AG20443 (cell line): ENCODE data around the gene LAMA2.

ENCODE experiments used
- DNase-seq: peaks from one replicate; pipeline ENCODE4 v3.0.0; 2012; ENCODE audit warnings: low spot score, mixed read lengths

LAMA2 gene

GRCh38 chr6:129448965-129449364, 566.0 kb downstream of the LAMA2 start:
- no peak for DNase-seq

GRCh38 chr6:129451187-129451586, 568.2 kb downstream of the LAMA2 start:
- no peak for DNase-seq

- DNase-seq: no peak
Observed at GRCh38 chr6:129453073-129453472, 570.1 kb downstream of the LAMA2 start.

GRCh38 chr6:129454488-129454887, 571.5 kb downstream of the LAMA2 start:
- no peak for DNase-seq

- no peak for DNase-seq
Observed at GRCh38 chr6:129455126-129455769, 572.3 kb downstream of the LAMA2 start.

- DNase-seq: no peak
Observed at GRCh38 chr6:129460221-129460620, 577.3 kb downstream of the LAMA2 start.

GRCh38 chr6:129469070-129469662, 586.2 kb downstream of the LAMA2 start:
- DNase-seq: no peak

GRCh38 chr6:129472239-129472638, 589.3 kb downstream of the LAMA2 start:
- DNase-seq: no peak

GRCh38 chr6:129473546-129473945, 590.6 kb downstream of the LAMA2 start:
- DNase-seq: no peak

GRCh38 chr6:129475477-129476247, 592.7 kb downstream of the LAMA2 start:
- no peak for DNase-seq

- no peak for DNase-seq
Observed at GRCh38 chr6:129476248-129476564, 593.3 kb downstream of the LAMA2 start.

- DNase-seq: no peak
Observed at GRCh38 chr6:129476810-129477209, 593.9 kb downstream of the LAMA2 start.

GRCh38 chr6:129478379-129478778, 595.4 kb downstream of the LAMA2 start:
- DNase-seq: no peak

GRCh38 chr6:129481706-129482105, 598.8 kb downstream of the LAMA2 start:
- no peak for DNase-seq

- DNase-seq: no peak
Observed at GRCh38 chr6:129485746-129486145, 602.8 kb downstream of the LAMA2 start.

GRCh38 chr6:129486327-129486726, 603.4 kb downstream of the LAMA2 start:
- DNase-seq: no peak

GRCh38 chr6:129488313-129488712, 605.4 kb downstream of the LAMA2 start:
- no peak for DNase-seq

GRCh38 chr6:129489215-129489765, 606.4 kb downstream of the LAMA2 start:
- no peak for DNase-seq

GRCh38 chr6:129490521-129491255, 607.8 kb downstream of the LAMA2 start:
- DNase-seq: peak; percentile 87

- DNase-seq: no peak
Observed at GRCh38 chr6:129491436-129491835, 608.5 kb downstream of the LAMA2 start.

- no peak for DNase-seq
Observed at GRCh38 chr6:129492260-129492659, 609.3 kb downstream of the LAMA2 start.

- peak; percentile 39 for DNase-seq
Observed at GRCh38 chr6:129493354-129493902, 610.5 kb downstream of the LAMA2 start.
